Measurements from ENCODE around the gene RPS21. TPM values are rescaled to one million over a fixed set of nuclear protein-coding genes. Genes with fewer than 3 reads are reported as not detected.

Gene RPS21
- total and polyA plus RNA-seq, 2 of the 13 experiments (the other 11 are each of a cell fraction or from before 2014, with no cell fraction given), result 2,647 to 11,063 TPM

GRCh38 chr20:62370807-62371587, 15.9 kb upstream of the RPS21 start (continued):
- TF ChIP-seq CTCF (CRISPR knock-in tag; IDR thresholded peaks at IDR 0.05), result no peak
- no peak for TF ChIP-seq ZNF432 (CRISPR knock-in tag; IDR thresholded peaks at IDR 0.05; ENCODE audit: borderline replicate concordance)
- TF ChIP-seq TEF (CRISPR knock-in tag; IDR thresholded peaks at IDR 0.05), result no peak
- no peak for TF ChIP-seq ZBTB1 (CRISPR knock-in tag; IDR thresholded peaks at IDR 0.05; ENCODE audit: borderline replicate concordance)
- TF ChIP-seq ZNF24 (IDR thresholded peaks at IDR 0.05), result no peak
- TF ChIP-seq, protein P1, sequence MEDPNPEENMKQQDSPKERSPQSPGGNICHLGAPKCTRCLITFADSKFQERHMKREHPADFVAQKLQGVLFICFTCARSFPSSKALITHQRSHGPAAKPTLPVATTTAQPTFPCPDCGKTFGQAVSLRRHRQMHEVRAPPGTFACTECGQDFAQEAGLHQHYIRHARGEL (CRISPR knock-in tag; IDR thresholded peaks at IDR 0.05), result peak; percentile 81
- peak; percentile 89; the same call in 1 of the 2 replicates for TF ChIP-seq ZNF670 (CRISPR knock-in tag; IDR thresholded peaks at IDR 0.05; ENCODE audit: borderline replicate concordance)
- no peak for TF ChIP-seq NFIB (CRISPR knock-in tag; IDR thresholded peaks at IDR 0.05; ENCODE audit: borderline replicate concordance)
- TF ChIP-seq, protein P2, sequence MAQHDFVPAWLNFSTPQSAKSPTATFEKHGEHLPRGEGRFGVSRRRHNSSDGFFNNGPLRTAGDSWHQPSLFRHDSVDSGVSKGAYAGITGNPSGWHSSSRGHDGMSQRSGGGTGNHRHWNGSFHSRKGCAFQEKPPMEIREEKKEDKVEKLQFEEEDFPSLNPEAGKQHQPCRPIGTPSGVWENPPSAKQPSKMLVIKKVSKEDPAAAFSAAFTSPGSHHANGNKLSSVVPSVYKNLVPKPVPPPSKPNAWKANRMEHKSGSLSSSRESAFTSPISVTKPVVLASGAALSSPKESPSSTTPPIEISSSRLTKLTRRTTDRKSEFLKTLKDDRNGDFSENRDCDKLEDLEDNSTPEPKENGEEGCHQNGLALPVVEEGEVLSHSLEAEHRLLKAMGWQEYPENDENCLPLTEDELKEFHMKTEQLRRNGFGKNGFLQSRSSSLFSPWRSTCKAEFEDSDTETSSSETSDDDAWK (CRISPR knock-in tag; IDR thresholded peaks at IDR 0.05), result no peak
- no peak for TF ChIP-seq POLR2AphosphoS2 (IDR thresholded peaks at IDR 0.05; ENCODE audit: low read depth, low read length)
- no peak for TF ChIP-seq ZBTB3 (CRISPR knock-in tag; IDR thresholded peaks at IDR 0.05; ENCODE audit: borderline replicate concordance, low read depth)
- peak; percentile 84; the same call in 1 of the 2 replicates for TF ChIP-seq ZNF891 (CRISPR knock-in tag; IDR thresholded peaks at IDR 0.05)
- TF ChIP-seq ZNF263 (CRISPR knock-in tag; IDR thresholded peaks at IDR 0.05), result no peak
- TF ChIP-seq JDP2 (CRISPR knock-in tag; IDR thresholded peaks at IDR 0.05; ENCODE audit: borderline replicate concordance), result no peak
- TF ChIP-seq POLR2A (IDR thresholded peaks at IDR 0.05; ENCODE audit: insufficient read depth in 1 of 2, low read depth in 2 of 2, low read length in 2 of 2), result peak in 1 of 2 experiments; percentile 77; a peak in 2 of 4 replicates
- TF ChIP-seq NKX3-1 (CRISPR knock-in tag; IDR thresholded peaks at IDR 0.05), result no peak
- no peak for TF ChIP-seq MLLT10 (CRISPR knock-in tag; IDR thresholded peaks at IDR 0.05)
- TF ChIP-seq ZNF768 (CRISPR knock-in tag; IDR thresholded peaks at IDR 0.05), result peak; percentile 68; the same call in 1 of the 2 replicates
- TF ChIP-seq TRIM22 (IDR thresholded peaks at IDR 0.05), result no peak
- TF ChIP-seq, protein P3, sequence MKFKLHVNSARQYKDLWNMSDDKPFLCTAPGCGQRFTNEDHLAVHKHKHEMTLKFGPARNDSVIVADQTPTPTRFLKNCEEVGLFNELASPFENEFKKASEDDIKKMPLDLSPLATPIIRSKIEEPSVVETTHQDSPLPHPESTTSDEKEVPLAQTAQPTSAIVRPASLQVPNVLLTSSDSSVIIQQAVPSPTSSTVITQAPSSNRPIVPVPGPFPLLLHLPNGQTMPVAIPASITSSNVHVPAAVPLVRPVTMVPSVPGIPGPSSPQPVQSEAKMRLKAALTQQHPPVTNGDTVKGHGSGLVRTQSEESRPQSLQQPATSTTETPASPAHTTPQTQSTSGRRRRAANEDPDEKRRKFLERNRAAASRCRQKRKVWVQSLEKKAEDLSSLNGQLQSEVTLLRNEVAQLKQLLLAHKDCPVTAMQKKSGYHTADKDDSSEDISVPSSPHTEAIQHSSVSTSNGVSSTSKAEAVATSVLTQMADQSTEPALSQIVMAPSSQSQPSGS (CRISPR knock-in tag; IDR thresholded peaks at IDR 0.05), result no peak; the same call in 1 of the 2 replicates
- peak; percentile 30 for TF ChIP-seq ZNF691 (CRISPR knock-in tag; IDR thresholded peaks at IDR 0.05; ENCODE audit: borderline replicate concordance, low read depth)
- peak; percentile 73 for TF ChIP-seq NCOR1 (IDR thresholded peaks at IDR 0.05; ENCODE audit: borderline replicate concordance, low read length)

All from HepG2 (cell line).